H1 (cell line): ENCODE data around the gene RELL1. TPM values are rescaled to one million over a fixed set of nuclear protein-coding genes. Genes with fewer than 3 reads are reported as not detected.

Experiments used
- CTCF ChIA-PET: fragments of 300-600 bp; sonication (Branson Sonifier 250); formaldehyde crosslinking; loops from one replicate; lab custom pipeline; 2021; ENCODE audit not compliant: partially characterized antibody; lab: Charles Lee
- POLR2A ChIA-PET: fragments of 300-600 bp; sonication (Branson Sonifier 250); formaldehyde crosslinking; loops from one replicate; lab custom pipeline; 2021; ENCODE audit warnings: inconsistent platforms; ENCODE audit not compliant: partially characterized antibody; lab: Charles Lee
- DNase-seq, 2 experiments: peaks; one replicate each; pipeline versions ENCODE4 v3.0.0 to v3.0.0-alpha.2; 2010 to 2022; ENCODE audit warnings: low spot score in 2 of 2, low read depth in 1 of 2, mixed read lengths in 1 of 2
- FAIRE-seq: peaks from 2 replicates; lab custom pipeline; 2011; peaks lifted over from hg19 to GRCh38; lab: Jason Lieb, UNC
- H2AFZ ChIP-seq: 2 replicates; pipeline ENCODE4 v1.8.1; 2012; ENCODE audit warnings: low read length, inconsistent platforms
- H2AK5ac ChIP-seq: 2 replicates; pipeline ENCODE4 v1.6.1; 2013; ENCODE audit warnings: low read depth, low read length
- H2BK120ac ChIP-seq: replicated peaks from 2 replicates; pipeline ENCODE3; 2013; ENCODE audit warnings: low read depth, low read length, inconsistent platforms
- H2BK12ac ChIP-seq: 2 replicates; pipeline ENCODE4 v1.6.1; 2013; ENCODE audit warnings: low read depth, low read length
- H2BK15ac ChIP-seq: 2 replicates; pipeline ENCODE4 v1.6.1; 2013; ENCODE audit warnings: low read length
- H2BK20ac ChIP-seq: 2 replicates; pipeline ENCODE4 v1.6.1; 2013; ENCODE audit warnings: low read length
- H2BK5ac ChIP-seq: 2 replicates; pipeline ENCODE4 v1.6.1; 2013; ENCODE audit warnings: low read depth, low read length
- H3K14ac ChIP-seq: 2 replicates; pipeline ENCODE4 v1.6.1; 2013; ENCODE audit warnings: inconsistent platforms; ENCODE audit not compliant: insufficient read length
- H3K18ac ChIP-seq: 2 replicates; pipeline ENCODE4 v1.6.1; 2013; ENCODE audit warnings: low read length; ENCODE audit errors: extremely low read depth
- H3K23ac ChIP-seq: 2 replicates; pipeline ENCODE4 v1.6.1; 2013; ENCODE audit warnings: inconsistent platforms; ENCODE audit not compliant: insufficient read length
- H3K23me2 ChIP-seq: 2 replicates; pipeline ENCODE4 v1.6.1; 2013; ENCODE audit warnings: low read depth, low read length
- H3K27ac ChIP-seq: 2 replicates; pipeline ENCODE4 v1.6.1; 2011; ENCODE audit warnings: low read depth, low read length, inconsistent platforms
- H3K27me3 ChIP-seq, 4 experiments: replicated peaks in 1 of 4; 1 replicate in 1 of 4; 2 replicates in 3 of 4; pipeline versions ENCODE4 v1.6.1 to v1.8.1; 2011 to 2013; ENCODE audit warnings: low read length in 3 of 4, mild to moderate bottlenecking in 3 of 4, inconsistent platforms in 2 of 4, mixed read lengths in 2 of 4, moderate library complexity in 1 of 4; ENCODE audit not compliant: control insufficient read depth in 3 of 4, insufficient read depth in 3 of 4; ENCODE audit errors: extremely low read depth in 1 of 4
- H3K36me3 ChIP-seq, 4 experiments: 2 replicates each; pipeline versions ENCODE4 v1.6.1 to v1.8.1; 2011 to 2013; ENCODE audit warnings: mild to moderate bottlenecking in 4 of 4, low read length in 3 of 4, moderate library complexity in 2 of 4, control low read depth in 1 of 4, inconsistent platforms in 1 of 4; ENCODE audit not compliant: insufficient read depth in 4 of 4, control insufficient read depth in 2 of 4
- H3K4ac ChIP-seq: replicated peaks from 2 replicates; pipeline ENCODE3; 2013; ENCODE audit warnings: low read length, low read depth, mixed read lengths, inconsistent platforms; ENCODE audit not compliant: insufficient read length
- H3K4me1 ChIP-seq, 4 experiments: replicated peaks in 1 of 4; 1 replicate in 1 of 4; 2 replicates in 3 of 4; pipeline versions ENCODE4 v1.6.1 to v1.8.1; 2011 to 2013; ENCODE audit warnings: low read length in 3 of 4, inconsistent platforms in 2 of 4, mixed read lengths in 1 of 4; ENCODE audit not compliant: insufficient read depth in 4 of 4, control insufficient read depth in 3 of 4
- H3K4me2 ChIP-seq, 2 experiments: 2 replicates each; pipeline versions ENCODE4 v1.6.1 to v1.8.1; 2011 to 2013; ENCODE audit warnings: low read depth in 2 of 2, low read length in 2 of 2, control low read depth in 1 of 2, inconsistent platforms in 1 of 2, mild to moderate bottlenecking in 1 of 2; ENCODE audit not compliant: insufficient read depth in 1 of 2
- H3K4me3 ChIP-seq, 4 experiments: fragments of 200-600, 300-600 bp in 1 of 4; sonication (generic), shearing (Covaris generic), sonication (Bioruptor Twin) in 1 of 4; 2 replicates each; pipeline versions ENCODE4 v1.5.1 to v1.8.1; 2011 to 2016; ENCODE audit warnings: low read length in 4 of 4, low read depth in 3 of 4, control low read depth in 2 of 4, inconsistent platforms in 2 of 4, mild to moderate bottlenecking in 2 of 4, mixed read lengths in 1 of 4, moderate library complexity in 1 of 4; ENCODE audit not compliant: insufficient read depth in 2 of 4; ENCODE audit errors: extremely low read depth in 1 of 4
- H3K56ac ChIP-seq: replicated peaks from 2 replicates; pipeline ENCODE3; 2013; ENCODE audit warnings: low read depth, mild to moderate bottlenecking, mixed read lengths, low read length, inconsistent platforms; ENCODE audit not compliant: insufficient read length
- H3K79me1 ChIP-seq: 2 replicates; pipeline ENCODE4 v1.6.1; 2013; ENCODE audit warnings: low read depth, low read length, control low read depth
- H3K79me2 ChIP-seq, 2 experiments: 2 replicates each; pipeline versions ENCODE4 v1.6.1 to v1.8.1; 2012 to 2013; ENCODE audit warnings: low read length in 2 of 2, mild to moderate bottlenecking in 2 of 2, inconsistent platforms in 1 of 2; ENCODE audit not compliant: insufficient read depth in 2 of 2, control insufficient read depth in 1 of 2
- H3K9ac ChIP-seq, 4 experiments: replicated peaks in 1 of 4; 1 replicate in 1 of 4; 2 replicates in 3 of 4; pipeline versions ENCODE4 v1.6.1 to v1.8.1; 2011 to 2013; ENCODE audit warnings: low read depth in 3 of 4, low read length in 3 of 4, control low read depth in 2 of 4, mild to moderate bottlenecking in 2 of 4, moderate library complexity in 2 of 4, inconsistent platforms in 1 of 4; ENCODE audit errors: extremely low read depth in 1 of 4
- H3K9me3 ChIP-seq, 2 experiments: 2 replicates each; pipeline versions ENCODE4 v1.6.1 to v1.8.1; 2012 to 2013; ENCODE audit warnings: mild to moderate bottlenecking in 2 of 2, moderate library complexity in 2 of 2, control low read depth in 1 of 2, inconsistent platforms in 1 of 2, low read depth in 1 of 2, low read length in 1 of 2, mixed read lengths in 1 of 2; ENCODE audit not compliant: insufficient read depth in 2 of 2
- H4K20me1 ChIP-seq, 2 experiments: replicated peaks in 1 of 2; 2 replicates each; pipeline versions ENCODE3 to v1.8.1; 2011 to 2013; ENCODE audit warnings: inconsistent platforms in 2 of 2, low read length in 2 of 2, mild to moderate bottlenecking in 1 of 2; ENCODE audit not compliant: insufficient read depth in 2 of 2, control insufficient read depth in 1 of 2
- H4K5ac ChIP-seq: 2 replicates; pipeline ENCODE4 v1.6.1; 2013; ENCODE audit warnings: low read length, low read depth, mixed read lengths, inconsistent platforms; ENCODE audit not compliant: insufficient read length
- H4K8ac ChIP-seq: 2 replicates; pipeline ENCODE4 v1.8.0; 2013; ENCODE audit warnings: mild to moderate bottlenecking, moderate library complexity, low read length, inconsistent platforms; ENCODE audit not compliant: insufficient read depth; ENCODE audit errors: extremely low read depth
- H4K91ac ChIP-seq: replicated peaks from 2 replicates; pipeline ENCODE3; 2013; ENCODE audit warnings: low read length, mixed read lengths, inconsistent platforms; ENCODE audit not compliant: insufficient read length
- BACH1 ChIP-seq: IDR thresholded peaks from 2 replicates; pipeline ENCODE4 v1.6.1; 2012; ENCODE audit warnings: low read length, improper control_type of control experiment
- CEBPB ChIP-seq: IDR thresholded peaks from 2 replicates; pipeline ENCODE4 v1.6.1; 2012; ENCODE audit warnings: low read depth, low read length
- CHD2 ChIP-seq: IDR thresholded peaks from 2 replicates; pipeline ENCODE4 v1.6.1; 2012; ENCODE audit warnings: low read length, improper control_type of control experiment
- GABPA ChIP-seq: IDR thresholded peaks from 2 replicates; pipeline ENCODE4 v1.6.1; 2011; ENCODE audit warnings: mild to moderate bottlenecking, low read length, moderate library complexity, borderline replicate concordance; ENCODE audit not compliant: insufficient read depth
- GTF2F1 ChIP-seq: IDR thresholded peaks from 2 replicates; pipeline ENCODE4 v1.6.1; 2012; ENCODE audit warnings: low read depth, low read length, improper control_type of control experiment, borderline replicate concordance
- KDM1A ChIP-seq: fragments of 200-600, 300-600 bp; sonication (generic); IDR thresholded peaks from 2 replicates; pipeline ENCODE4 v1.7.1; 2016; ENCODE audit warnings: mild to moderate bottlenecking, low read length, borderline replicate concordance
- KDM4A ChIP-seq: IDR thresholded peaks from one replicate; pipeline ENCODE4 v1.7.1; 2012; ENCODE audit warnings: low read depth, mild to moderate bottlenecking, moderate library complexity, low read length, inconsistent platforms; ENCODE audit not compliant: severe bottlenecking
- KDM5A ChIP-seq: fragments of 200-600 bp; IDR thresholded peaks from 2 replicates; pipeline ENCODE4 v1.7.1; 2012; ENCODE audit warnings: mild to moderate bottlenecking, low read length, inconsistent platforms, mixed read lengths
- PHF8 ChIP-seq: fragments of 200-600 bp; sonication (generic); conservative IDR thresholded peaks from 2 replicates; pipeline ENCODE4 v1.7.1; 2012; ENCODE audit warnings: low read depth, mild to moderate bottlenecking, inconsistent platforms, low read length, moderate library complexity
- POU5F1 ChIP-seq: IDR thresholded peaks from 2 replicates; pipeline ENCODE4 v1.6.1; 2011; ENCODE audit warnings: low read depth, mild to moderate bottlenecking, low read length, moderate library complexity
- RXRA ChIP-seq: IDR thresholded peaks from 2 replicates; pipeline ENCODE4 v1.6.1; 2011; ENCODE audit warnings: low read depth, mild to moderate bottlenecking, low read length, moderate library complexity; ENCODE audit not compliant: insufficient read depth
- SIX5 ChIP-seq: IDR thresholded peaks from 2 replicates; pipeline ENCODE4 v1.6.1; 2011; ENCODE audit warnings: mild to moderate bottlenecking, low read depth, low read length
- TAF1 ChIP-seq: IDR thresholded peaks from 2 replicates; pipeline ENCODE4 v1.6.1; 2011; ENCODE audit warnings: mild to moderate bottlenecking, low read depth, low read length
- TAF7 ChIP-seq: optimal IDR thresholded peaks from 2 replicates; pipeline ENCODE3; 2011; ENCODE audit warnings: low read depth, mild to moderate bottlenecking, inconsistent platforms, low read length, moderate library complexity, borderline replicate concordance
- TCF12 ChIP-seq: IDR thresholded peaks from 2 replicates; pipeline ENCODE4 v1.6.1; 2011; ENCODE audit warnings: low read depth, mild to moderate bottlenecking, low read length
- TEAD4 ChIP-seq: IDR thresholded peaks from 2 replicates; pipeline ENCODE4 v1.6.1; 2012; ENCODE audit warnings: low read depth, low read length, inconsistent platforms, mixed read lengths
- WGBS, 2 experiments: shearing (Covaris generic) in 1 of 2; methylation state at CpG; one replicate each; pipeline versions ENCODE4 v1.1.6 to v1.1.7; 2013 to 2015; ENCODE audit warnings: low lambda C conversion rate in 2 of 2, mixed read lengths in 2 of 2, inconsistent platforms in 1 of 2, low coverage in 1 of 2, missing lambda C conversion rate in 1 of 2; ENCODE audit not compliant: insufficient replicate concordance in 2 of 2, insufficient coverage in 1 of 2, insufficient read length in 1 of 2; ENCODE audit errors: extremely low coverage in 1 of 2, missing lambda C conversion rate in 1 of 2; 5-methylcytosine and 5-hydroxymethylcytosine counted together
- polyA plus RNA-seq, 7 experiments: library from polyadenylated mRNA; depleted of rRNA in 3 of 7; stranded (reverse) in 5 of 7; unstranded in 2 of 7; fragments of >200 nt in 5 of 7; fragments of 200-250 nt in 2 of 7; gene quantifications; 1 replicate in 5 of 7; 2 replicates in 1 of 7; 4 replicates in 1 of 7; pipeline versions ENCODE4 v1.2.1 to v1.2.3, GENCODE V29; 2011 to 2013; ENCODE audit warnings: missing spikeins in 2 of 7, mixed read lengths in 2 of 7
- total RNA-seq: library from RNA; stranded (reverse); fragmentation: NEBNext Ultra II Directional; extraction: Animal tissue kit (Norgen Biotek cat#: 25700); gene quantifications from 2 replicates; pipeline ENCODE4 v1.2.1, GENCODE V29; 2021

Gene RELL1
- total and polyA plus RNA-seq, 2 of the 8 experiments (the other 6 are each of a cell fraction or from before 2014, with no cell fraction given) = 2.1 to 14.1 TPM

DNA sequence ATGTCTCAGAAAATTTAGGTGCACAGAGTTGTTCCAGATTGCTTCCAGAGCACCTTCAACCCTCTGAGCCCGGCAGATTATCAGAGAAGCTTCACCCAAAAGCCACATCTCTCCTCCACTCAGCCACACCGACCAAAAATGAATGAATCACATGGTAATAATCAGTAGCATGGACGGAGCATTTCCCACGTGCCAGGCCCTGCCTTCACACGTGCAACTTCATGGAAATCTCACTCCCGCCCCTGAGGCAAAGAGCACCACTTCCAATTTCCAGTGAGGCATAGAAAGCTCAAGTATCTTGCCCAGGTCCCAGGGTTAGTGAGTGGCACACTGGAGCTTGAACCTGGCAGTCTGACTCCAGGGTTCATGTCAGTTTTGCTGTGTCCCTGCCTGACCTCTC lies 56.5 kb downstream of the RELL1 start:
- Histone ChIP-seq H2BK120ac (no peak overlapping the region), H2BK12ac (no peak overlapping the region), H3K79me2 (no peaks in the 10 kb centered on the region), H2BK5ac (no peak overlapping the region), H2BK20ac (no peak overlapping the region), H3K9me3 (no peaks in the 10 kb centered on the region), H3K23ac (no peak overlapping the region), H4K20me1 (peaks cover 0 to 2% of the 10 kb centered on the region in 2 experiments), H3K4me1 (no peaks in the 10 kb centered on the region; a peak in 1 of 7 replicates), H2BK15ac (no peak overlapping the region), H3K79me1 (no peaks in the 10 kb centered on the region), H3K4me2 (no peak overlapping the region), H3K4me3 (no peak overlapping the region), H3K56ac (no peak overlapping the region), H3K27me3 (no peaks in the 10 kb centered on the region), H2AK5ac (no peak overlapping the region), H3K9ac (no peak overlapping the region), H3K14ac (no peak overlapping the region), H3K23me2 (no peaks in the 10 kb centered on the region), H4K8ac (no peak overlapping the region), H3K36me3 (peaks cover 0 to 7% (median 0%) of the 10 kb centered on the region in 4 experiments; a peak in 1 of 8 replicates), H4K5ac (no peak overlapping the region), H3K4ac (no peak overlapping the region), H3K18ac (no peak overlapping the region), H2AFZ (no peak overlapping the region), H4K91ac (no peak overlapping the region), H3K27ac (no peak overlapping the region)
- CTCF ChIA-PET = interaction anchor here (0.8 to 1.1 kb wide), 3 partner anchors 25 to 36 kb away, joined by 3 read pairs; no protein-coding TSS in a partner anchor
- POLR2A ChIA-PET = no interaction called here
- FAIRE-seq = no peak
- WGBS, 2 experiments = 74% methylated on average over 6 of the region's 6 CpGs; no CpG with 5 or more reads in 1 of the 2 experiments
- no peak for DNase-seq
- no peak for TF ChIP-seq KDM5A
- TF ChIP-seq BACH1 = no peak
- no peak for TF ChIP-seq TAF1
- TF ChIP-seq GABPA = no peak
- no peak for TF ChIP-seq KDM4A
- TF ChIP-seq CHD2 = no peak
- TF ChIP-seq TEAD4 = no peak
- no peak for TF ChIP-seq TCF12
- TF ChIP-seq CEBPB = no peak
- TF ChIP-seq GTF2F1 = no peak
- no peak for TF ChIP-seq KDM1A
- TF ChIP-seq POU5F1 = no peak
- TF ChIP-seq PHF8 = no peak
- TF ChIP-seq TAF7 = no peak
- TF ChIP-seq RXRA = no peak
- no peak for TF ChIP-seq SIX5
